GM10847 (cell line): ENCODE measurements around the gene BIRC3.

Source experiments
- POLR2A ChIP-seq: IDR thresholded peaks from 2 replicates; pipeline ENCODE4 v1.6.1; 2011; ENCODE audit not compliant: insufficient read length; ENCODE audit errors: extremely low read depth

The BIRC3 gene

GRCh38 chr11:102287964-102288724, 29.1 kb upstream of the BIRC3 start:
- TF ChIP-seq POLR2A = no peak

- no peak for TF ChIP-seq POLR2A
Observed at GRCh38 chr11:102288725-102289083, 28.6 kb upstream of the BIRC3 start.

GRCh38 chr11:102289592-102289991, 27.7 kb upstream of the BIRC3 start:
- no peak for TF ChIP-seq POLR2A

GRCh38 chr11:102291831-102292230, 25.5 kb upstream of the BIRC3 start:
- TF ChIP-seq POLR2A = no peak

GRCh38 chr11:102292933-102293332, 24.4 kb upstream of the BIRC3 start:
- no peak for TF ChIP-seq POLR2A

GRCh38 chr11:102293873-102294601, 23.2 kb upstream of the BIRC3 start:
- no peak for TF ChIP-seq POLR2A

- TF ChIP-seq POLR2A = no peak
Observed at GRCh38 chr11:102295045-102295444, 22.2 kb upstream of the BIRC3 start.

GRCh38 chr11:102302241-102302640, 15.0 kb upstream of the BIRC3 start:
- no peak for TF ChIP-seq POLR2A

GRCh38 chr11:102304686-102305085, 12.6 kb upstream of the BIRC3 start:
- no peak for TF ChIP-seq POLR2A

- TF ChIP-seq POLR2A = no peak
Observed at GRCh38 chr11:102305352-102306047, 11.8 kb upstream of the BIRC3 start.

GRCh38 chr11:102306048-102306597, 11.2 kb upstream of the BIRC3 start:
- TF ChIP-seq POLR2A = no peak

GRCh38 chr11:102306817-102307726, 10.2 kb upstream of the BIRC3 start:
- no peak for TF ChIP-seq POLR2A

- TF ChIP-seq POLR2A = no peak
Observed at GRCh38 chr11:102307727-102308038, 9.6 kb upstream of the BIRC3 start.

GRCh38 chr11:102309621-102310541, 7.4 kb upstream of the BIRC3 start:
- no peak for TF ChIP-seq POLR2A
